GM19438 (cell line): ENCODE results near the gene TTLL1.
"Not testable (repeated sequence)": the region's sequence is repeated elsewhere in the genome, so short reads cannot be mapped to it uniquely, and the experiment has no call there.

Experiments
- ATAC-seq: cut with Tn5 transposase; IDR thresholded peaks from one replicate; pipeline ENCODE4 v1.9.1; 2021; ENCODE audit warnings: low read depth; ENCODE audit not compliant: unreplicated experiment

Gene TTLL1

GRCh38 chr22:42996646-42997365 is 92.4 kb downstream of the TTLL1 start:
- no peak for ATAC-seq

- not testable (repeated sequence) for ATAC-seq
These were observed 93.5 kb downstream of the TTLL1 start for GRCh38 chr22:42995654-42996053.

GRCh38 chr22:42994917-42995562 is 94.2 kb downstream of the TTLL1 start:
- ATAC-seq = no peak

GRCh38 chr22:42994276-42994916 is 94.8 kb downstream of the TTLL1 start:
- no peak for ATAC-seq

- no peak for ATAC-seq
These were observed 95.4 kb downstream of the TTLL1 start for GRCh38 chr22:42993651-42994275.

- ATAC-seq = no peak
These were observed 96.2 kb downstream of the TTLL1 start for GRCh38 chr22:42992886-42993479.

GRCh38 chr22:42992092-42992491 is 97.1 kb downstream of the TTLL1 start:
- ATAC-seq = no peak

- ATAC-seq = no peak
These were observed 98.1 kb downstream of the TTLL1 start for GRCh38 chr22:42991010-42991651.

GRCh38 chr22:42990131-42990838 is 98.9 kb downstream of the TTLL1 start:
- ATAC-seq = no peak
